Fibroblast of peridontal ligament (primary cell): ENCODE data around the gene AGAP1.

Experiments
- DNase-seq: peaks from one replicate; pipeline ENCODE4 v3.0.0-alpha.2; 2010; ENCODE audit errors: extremely low read depth

Gene AGAP1

DNA sequence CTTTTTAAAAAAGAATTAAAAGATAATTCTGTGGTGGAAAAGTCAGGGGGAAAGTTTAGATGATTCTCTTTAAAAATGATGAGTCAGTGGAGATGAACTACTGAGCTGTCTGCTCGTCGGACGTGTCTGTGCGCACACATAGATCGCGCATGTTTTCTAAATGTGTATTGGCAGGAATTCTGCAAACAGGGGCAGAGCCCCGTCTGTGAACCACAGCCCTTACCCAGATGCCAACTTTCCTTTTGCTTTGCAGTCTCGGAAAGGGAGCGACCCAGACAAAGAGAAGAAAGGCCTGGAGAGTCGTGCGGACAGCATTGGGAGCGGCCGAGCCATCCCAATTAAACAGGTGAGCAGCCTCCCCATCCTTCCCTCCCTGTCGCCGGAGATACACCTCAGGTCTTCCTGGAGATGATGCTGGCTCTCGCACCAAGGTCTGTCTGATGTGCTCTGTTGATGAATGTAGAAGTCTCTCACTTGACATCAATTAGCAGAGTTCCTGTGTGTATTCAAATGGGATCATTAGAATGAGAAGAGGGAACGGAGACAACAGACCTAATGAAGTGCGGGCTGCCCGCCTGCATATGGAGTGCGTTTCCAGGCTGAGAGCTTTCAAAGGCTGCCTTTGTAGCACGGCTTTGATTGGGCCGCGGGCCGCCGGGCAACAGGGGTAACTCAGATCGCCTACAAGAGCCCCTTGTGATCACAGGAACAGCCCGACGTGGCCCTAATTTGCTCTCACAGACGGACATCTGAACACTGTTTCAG, 313.3 kb downstream of the AGAP1 start:
- DNase-seq, result no peak

GRCh38 chr2:235808366-235808765, 314.5 kb downstream of the AGAP1 start:
- DNase-seq, result no peak

DNA sequence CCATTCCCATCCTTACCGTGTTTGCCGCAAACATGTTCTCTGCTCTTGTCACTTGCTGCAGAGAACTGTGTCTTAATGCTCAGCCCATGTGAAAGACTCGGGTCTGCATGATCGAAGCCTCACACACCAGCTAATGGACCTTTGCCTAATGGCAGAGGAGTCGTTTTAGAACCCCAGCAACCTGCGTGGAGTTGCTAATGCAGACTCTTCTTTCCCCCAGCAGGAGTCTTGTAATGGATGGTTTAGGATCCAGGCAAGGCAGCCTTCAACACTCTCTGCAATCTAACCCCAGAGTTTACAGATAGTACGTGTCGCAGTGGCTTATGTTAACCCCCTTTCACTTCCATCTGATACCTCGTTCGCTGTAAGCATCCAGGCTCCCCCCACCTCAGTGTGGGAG, 316.4 kb downstream of the AGAP1 start:
- DNase-seq, result no peak

- no peak for DNase-seq
These were observed 317.0 kb downstream of the AGAP1 start for GRCh38 chr2:235810846-235811245.

DNA sequence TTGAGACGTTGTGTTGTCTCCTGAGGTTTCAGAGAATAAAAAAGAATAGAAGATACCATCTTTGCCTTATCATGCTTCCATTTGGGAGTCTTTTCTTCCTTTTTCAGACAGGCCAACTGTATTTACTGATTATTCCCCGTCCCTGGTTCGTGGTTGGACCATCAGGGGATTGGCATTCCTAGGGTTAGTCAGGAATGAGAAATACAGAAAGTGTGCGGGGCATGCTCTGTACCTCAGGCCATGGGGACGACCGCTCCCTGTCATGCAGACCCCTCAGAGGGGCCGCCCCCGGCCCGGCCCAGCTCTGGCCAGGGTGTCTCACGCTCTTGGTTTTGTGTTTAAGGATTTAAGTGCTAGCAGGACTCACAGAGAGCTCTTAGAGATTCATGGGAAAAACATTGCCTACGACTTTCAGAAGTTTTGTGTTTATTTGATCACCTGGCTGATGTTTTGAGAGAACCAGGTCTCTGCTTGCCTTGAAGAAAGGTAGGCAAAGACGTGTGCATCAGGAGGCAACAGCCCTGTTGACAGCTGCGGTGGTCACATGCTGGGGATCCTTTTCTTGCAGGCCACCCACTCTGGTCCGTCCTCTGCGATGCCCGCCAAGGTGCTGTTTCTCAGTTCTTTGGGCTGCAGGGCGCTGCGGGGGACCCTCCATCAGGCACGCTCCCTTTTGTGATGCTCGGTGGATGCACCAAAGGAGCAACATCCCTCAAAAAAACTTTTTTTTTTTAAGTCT, 317.8 kb downstream of the AGAP1 start:
- no peak for DNase-seq

DNA sequence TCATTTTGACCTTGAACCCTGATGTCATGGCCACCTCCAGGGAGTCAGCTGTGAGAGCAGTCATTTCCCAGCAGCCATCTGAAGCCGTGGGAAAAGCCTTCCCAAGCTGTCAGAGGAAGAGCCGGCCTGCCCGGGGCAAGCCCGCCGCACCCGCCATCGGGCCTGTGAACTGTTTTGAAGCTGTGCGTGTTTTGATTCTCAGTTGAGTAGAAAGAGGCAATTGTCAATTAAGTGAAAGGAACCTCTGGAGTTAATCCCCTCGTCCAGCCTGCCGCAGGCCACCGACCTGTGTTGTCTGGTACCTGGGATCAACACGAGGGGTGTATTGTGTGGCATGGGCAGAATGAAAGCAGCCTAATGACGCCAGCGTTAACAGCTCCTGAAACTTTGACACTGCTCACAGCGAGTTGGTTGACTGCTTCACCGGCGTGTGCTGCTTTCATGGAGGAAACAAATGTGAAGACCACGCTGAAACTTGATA, 318.4 kb downstream of the AGAP1 start:
- DNase-seq, result no peak

GRCh38 chr2:235813398-235813797, 319.6 kb downstream of the AGAP1 start:
- no peak for DNase-seq

DNA sequence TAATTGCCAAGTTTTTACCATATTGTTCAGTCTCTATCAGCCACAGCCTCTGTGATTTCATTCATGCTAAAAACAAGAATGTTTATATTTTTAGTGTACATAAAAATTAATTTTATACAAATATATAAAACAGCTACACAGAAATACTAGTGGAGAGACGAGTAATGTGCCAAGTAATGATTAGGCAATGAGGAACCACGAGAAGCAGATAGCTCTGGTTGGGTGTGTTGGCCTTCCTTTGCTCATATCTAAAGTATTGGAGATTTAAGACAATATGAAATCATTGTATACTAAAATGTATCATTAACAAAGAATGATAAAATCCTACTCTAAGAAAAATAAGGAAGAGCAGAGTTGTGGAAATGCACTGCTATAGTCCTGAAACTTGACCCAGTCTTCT, 326.7 kb downstream of the AGAP1 start:
- DNase-seq, result peak; percentile 42

DNA sequence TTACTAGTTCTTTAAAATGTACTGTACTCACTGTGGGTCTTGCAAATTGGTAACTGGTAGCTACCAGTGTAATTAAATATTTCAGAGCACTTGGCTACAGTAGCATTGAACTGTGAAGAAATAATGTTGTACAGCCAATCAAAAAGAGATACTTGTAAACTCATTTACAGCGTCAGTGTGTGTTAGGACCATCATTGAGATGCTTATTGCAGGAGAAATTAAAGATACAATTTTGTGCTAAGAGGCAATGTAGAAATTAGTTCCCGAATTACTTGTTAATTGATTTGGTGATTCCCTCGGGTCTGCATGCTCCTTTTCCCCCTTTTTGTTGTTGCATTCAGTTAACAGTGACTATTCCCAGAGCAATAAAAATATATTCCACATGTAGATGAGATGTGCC, 330.5 kb downstream of the AGAP1 start:
- no peak for DNase-seq

DNA sequence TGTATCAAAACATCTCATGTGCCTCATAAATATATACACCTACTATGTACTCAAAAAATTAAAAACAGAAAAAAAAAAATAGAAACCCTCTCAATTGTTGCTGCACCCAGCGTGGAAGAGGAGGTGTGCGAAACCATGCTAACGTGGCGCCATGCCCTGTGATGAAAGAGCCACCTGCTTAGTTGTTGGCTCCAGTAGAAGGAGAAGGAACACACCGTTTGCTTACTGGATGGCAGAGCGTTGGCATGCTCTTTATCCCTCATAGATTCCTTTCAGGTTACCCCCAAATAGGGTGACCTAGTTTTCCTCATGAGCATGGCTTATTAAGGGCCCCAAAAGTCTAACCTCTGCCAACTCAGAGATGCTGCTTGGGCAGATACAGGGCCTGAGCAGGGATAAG, 332.1 kb downstream of the AGAP1 start:
- no peak for DNase-seq

- no peak for DNase-seq
These were observed 333.0 kb downstream of the AGAP1 start for GRCh38 chr2:235826826-235827225.

GRCh38 chr2:235827585-235827992, 333.7 kb downstream of the AGAP1 start:
- DNase-seq, result peak; percentile 58

DNA sequence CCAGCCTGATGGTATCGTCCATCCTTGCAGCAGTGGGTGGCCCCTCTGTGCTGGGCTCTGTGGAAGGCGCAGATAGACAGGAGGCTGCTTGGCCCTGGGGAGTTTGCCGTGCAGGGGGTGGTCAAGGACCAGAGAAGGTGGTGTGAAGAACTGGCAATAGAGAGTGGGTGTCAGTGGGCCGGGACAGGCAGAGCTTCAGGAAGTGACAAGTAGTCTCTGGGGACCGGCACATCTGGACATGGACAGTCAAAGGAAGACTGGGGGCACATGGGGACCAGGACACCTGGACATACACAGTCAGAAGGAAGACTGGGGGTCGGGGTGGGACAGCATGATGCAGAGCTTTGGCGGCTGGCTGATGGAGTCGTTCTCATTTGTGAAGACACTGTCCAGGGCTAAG, 335.9 kb downstream of the AGAP1 start:
- DNase-seq, result no peak

DNA sequence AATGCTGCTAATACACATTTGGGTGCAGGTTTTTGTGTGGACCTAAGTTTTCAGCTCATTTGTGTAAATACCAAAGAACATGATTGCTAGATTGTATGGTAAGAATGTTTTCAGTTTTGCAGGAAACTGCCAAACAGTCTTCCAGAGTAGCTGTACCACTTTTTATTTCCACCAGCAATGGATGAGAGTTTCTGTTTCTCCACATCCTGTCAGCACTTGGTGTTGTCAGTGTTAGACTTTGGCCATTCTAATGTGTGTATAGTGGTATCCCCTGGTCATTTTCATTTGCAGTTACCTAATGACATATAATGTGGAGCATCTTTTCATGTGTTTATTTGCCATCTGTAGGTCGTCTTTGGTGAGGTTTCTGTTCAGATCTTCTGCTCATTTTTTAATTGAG, 337.9 kb downstream of the AGAP1 start:
- no peak for DNase-seq

- no peak for DNase-seq
These were observed 339.1 kb downstream of the AGAP1 start for GRCh38 chr2:235832941-235833340.

DNA sequence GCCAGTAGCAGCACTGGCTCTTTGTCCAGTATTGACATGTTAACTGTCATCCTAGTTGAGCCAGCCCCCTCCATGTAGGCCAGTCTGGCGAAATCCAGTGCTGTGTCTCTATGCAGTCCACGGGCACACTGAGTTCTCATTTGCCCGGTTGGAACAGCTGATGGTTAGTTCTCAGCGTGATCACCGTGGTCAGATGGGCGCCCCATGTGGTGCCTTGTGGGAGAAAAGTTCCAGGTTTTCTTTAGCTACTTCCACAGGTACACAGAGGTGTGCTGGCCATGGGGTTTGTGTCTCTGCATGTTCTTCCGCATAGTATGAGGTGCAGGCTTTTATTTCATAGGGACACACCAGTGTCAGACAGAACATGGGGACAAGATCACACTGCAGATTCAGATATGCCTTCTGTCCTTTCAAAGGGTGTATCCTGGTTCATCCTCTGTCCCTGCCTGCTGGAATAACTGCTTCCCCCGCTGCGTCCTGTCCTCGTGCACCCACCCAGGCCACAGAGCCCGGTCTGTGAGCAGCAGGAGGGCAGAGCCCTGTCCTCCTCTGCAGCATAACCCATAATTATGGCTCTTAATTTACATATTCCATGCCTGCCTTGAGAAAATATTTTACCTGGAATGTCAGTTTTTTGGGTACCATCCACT, 340.3 kb downstream of the AGAP1 start:
- no peak for DNase-seq

DNA sequence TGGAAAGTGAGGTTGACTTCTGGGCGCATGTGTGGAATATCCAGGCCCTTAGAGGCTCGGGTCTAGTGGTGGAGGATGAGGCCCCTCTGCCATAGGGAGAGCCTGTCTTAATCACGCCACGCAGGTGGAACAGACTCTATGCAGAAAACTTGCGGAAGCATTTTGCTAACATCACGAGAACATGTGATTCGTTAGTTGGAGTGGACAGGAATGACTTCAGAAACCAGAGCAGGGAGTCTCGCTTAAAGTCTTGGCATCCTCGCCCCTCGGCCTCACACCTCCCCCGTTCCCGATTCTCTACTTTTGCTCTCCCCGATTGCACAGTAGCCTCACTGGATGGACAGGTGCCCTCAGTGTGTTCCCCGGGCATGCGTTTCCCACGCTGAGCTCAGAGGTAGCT, 340.9 kb downstream of the AGAP1 start:
- DNase-seq, result no peak

DNA sequence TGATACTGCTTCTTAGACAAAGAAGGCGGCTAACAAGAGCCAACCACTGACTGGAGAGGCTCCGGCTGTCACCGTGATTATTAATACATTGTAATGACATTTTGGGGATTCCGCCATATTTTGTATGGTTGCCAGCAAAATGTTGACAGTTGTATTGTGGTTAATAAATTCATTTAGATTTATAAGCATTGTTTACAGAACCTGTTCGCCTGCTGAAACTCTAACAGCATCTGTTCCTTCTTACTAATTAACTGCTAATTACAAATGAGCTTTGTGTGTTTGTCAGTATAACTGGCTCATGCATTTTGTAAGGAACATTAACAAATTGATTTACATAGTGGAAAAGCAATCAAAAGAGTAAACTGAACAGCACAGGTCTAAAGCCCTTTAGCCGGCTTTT, 342.0 kb downstream of the AGAP1 start:
- no peak for DNase-seq

GRCh38 chr2:235836491-235836911, 342.7 kb downstream of the AGAP1 start:
- DNase-seq, result no peak

GRCh38 chr2:235839226-235839625, 345.4 kb downstream of the AGAP1 start:
- DNase-seq, result no peak

DNA sequence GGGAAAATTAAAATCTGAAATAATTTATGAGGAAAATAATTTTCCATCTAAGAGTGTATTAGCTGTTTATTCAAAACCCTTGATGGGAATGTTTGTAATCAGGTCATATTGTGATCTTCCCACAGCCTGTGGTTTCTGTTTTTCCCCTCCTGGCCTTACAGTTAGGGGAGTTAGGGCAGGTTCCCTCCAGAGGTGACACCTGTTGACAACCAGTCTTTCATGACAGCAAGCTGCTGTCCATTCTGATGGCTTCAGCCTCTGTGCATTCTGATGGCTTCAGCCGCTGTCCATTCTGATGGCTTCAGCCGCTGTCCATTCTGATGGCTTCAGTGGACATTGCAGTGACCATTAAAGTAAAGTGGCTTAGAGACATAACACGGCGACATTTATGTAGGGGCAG, 346.1 kb downstream of the AGAP1 start:
- DNase-seq, result no peak

DNA sequence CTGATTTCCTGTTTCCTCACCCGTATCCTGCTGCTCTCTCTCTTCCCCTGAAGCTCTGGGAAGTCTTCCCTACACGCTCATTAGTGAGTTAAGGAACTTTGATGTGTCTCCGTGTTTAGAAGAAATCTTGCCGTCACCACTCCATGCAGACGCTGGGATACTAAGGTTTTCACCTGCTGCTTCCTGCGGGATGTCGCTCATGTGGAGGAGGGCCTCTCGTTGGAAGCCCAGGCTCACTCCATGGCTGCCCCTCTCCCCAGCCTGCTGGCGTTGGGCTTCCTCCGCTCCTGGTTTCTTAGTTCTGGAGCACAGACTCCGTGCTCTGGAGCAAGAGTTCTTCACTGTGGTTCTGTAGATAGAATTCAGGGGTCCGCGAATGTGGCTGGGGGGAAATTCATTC, 348.0 kb downstream of the AGAP1 start:
- DNase-seq, result no peak

DNA sequence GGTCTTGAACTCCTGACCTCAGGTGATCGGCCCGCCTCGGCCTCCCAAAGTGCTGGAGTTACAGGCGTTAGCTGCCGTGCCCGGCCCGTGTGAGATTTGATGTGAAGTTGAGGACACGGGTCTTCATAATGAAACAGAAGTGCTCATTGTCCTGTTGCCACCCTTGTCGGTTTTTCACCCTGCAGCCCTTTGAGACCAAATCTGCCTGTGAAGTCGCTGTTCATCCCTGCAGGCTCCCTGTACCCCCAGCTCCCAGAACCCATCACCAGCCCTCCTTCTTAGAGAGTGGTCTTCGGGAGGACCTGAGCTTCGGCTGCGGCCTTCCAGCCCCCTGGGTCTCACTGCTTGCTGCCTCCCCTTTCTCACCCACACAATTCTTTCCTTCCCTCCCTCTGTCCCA, 349.1 kb downstream of the AGAP1 start:
- DNase-seq, result no peak
